A549 (cell line): ENCODE measurements around the gene C12orf43.

Experiments
- CBX2 ChIP-seq: fragments of 200-600 bp; sonication (generic); IDR thresholded peaks from 2 replicates; pipeline ENCODE4 v1.6.1; 2016; ENCODE audit warnings: low read depth, mild to moderate bottlenecking, borderline replicate concordance
- CTCF ChIP-seq: fragments of >200 bp; sonication (Bioruptor Twin); formaldehyde crosslinking; IDR thresholded peaks from 3 replicates; pipeline ENCODE4 v1.5.1; 2016
- ELK1 ChIP-seq: fragments of 150-350 bp; IDR thresholded peaks from 2 replicates; pipeline ENCODE4 v1.6.1; 2014; ENCODE audit warnings: low read depth, mild to moderate bottlenecking, low read length
- EP300 ChIP-seq, 2 experiments: fragments of >200 bp; sonication (Bioruptor Twin); formaldehyde crosslinking; IDR thresholded peaks; 2 replicates in 1 of 2; 3 replicates in 1 of 2; pipeline ENCODE4 v1.6.1; 2016 to 2017
- GATA3 ChIP-seq: IDR thresholded peaks from 2 replicates; pipeline ENCODE4 v1.6.1; 2012; ENCODE audit warnings: borderline replicate concordance
- HEYL ChIP-seq: fragments of 250-450 bp; sonication (Bioruptor Pico); IDR thresholded peaks from 2 replicates; pipeline ENCODE4 v1.8.0; 2021; ENCODE audit warnings: mild to moderate bottlenecking, moderate library complexity
- MAX ChIP-seq: IDR thresholded peaks from 2 replicates; pipeline ENCODE4 v1.6.1; 2012
- NFE2L2 ChIP-seq: fragments of 150-350 bp; conservative IDR thresholded peaks from 2 replicates; pipeline ENCODE4 v1.6.1; 2014; ENCODE audit warnings: low read length
- NR3C1 ChIP-seq: fragments of >200 bp; sonication (Bioruptor Twin); formaldehyde crosslinking; IDR thresholded peaks from 3 replicates; pipeline ENCODE4 v1.6.1; 2017
- RCOR1 ChIP-seq: fragments of 150-350 bp; IDR thresholded peaks from 2 replicates; pipeline ENCODE4 v1.6.1; 2014; ENCODE audit warnings: antibody characterized with exemption, low read length, low read depth

- TF ChIP-seq NFE2L2 (no peak), HEYL (no peak), NR3C1 (no peak), CBX2 (no peak), CTCF (no peak), GATA3 (no peak), MAX (no peak; the same call in 1 of the 2 replicates), EP300 (IDR thresholded peaks at IDR 0.05) (no peak), ELK1 (no peak), RCOR1 (no peak)
Measured at GRCh38 chr12:121015825-121016766, at the start of gene C12orf43.
